HG03196 (cell line): ENCODE data around the gene UBL4B.
"Not testable (repeated sequence)": the region's sequence is repeated elsewhere in the genome, so short reads cannot be mapped to it uniquely, and the experiment has no call there.

Source experiments
- ATAC-seq: cut with Tn5 transposase; IDR thresholded peaks from one replicate; pipeline ENCODE4 v1.9.1; 2021; ENCODE audit not compliant: unreplicated experiment

Gene UBL4B, protein sequence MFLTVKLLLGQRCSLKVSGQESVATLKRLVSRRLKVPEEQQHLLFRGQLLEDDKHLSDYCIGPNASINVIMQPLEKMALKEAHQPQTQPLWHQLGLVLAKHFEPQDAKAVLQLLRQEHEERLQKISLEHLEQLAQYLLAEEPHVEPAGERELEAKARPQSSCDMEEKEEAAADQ

DNA sequence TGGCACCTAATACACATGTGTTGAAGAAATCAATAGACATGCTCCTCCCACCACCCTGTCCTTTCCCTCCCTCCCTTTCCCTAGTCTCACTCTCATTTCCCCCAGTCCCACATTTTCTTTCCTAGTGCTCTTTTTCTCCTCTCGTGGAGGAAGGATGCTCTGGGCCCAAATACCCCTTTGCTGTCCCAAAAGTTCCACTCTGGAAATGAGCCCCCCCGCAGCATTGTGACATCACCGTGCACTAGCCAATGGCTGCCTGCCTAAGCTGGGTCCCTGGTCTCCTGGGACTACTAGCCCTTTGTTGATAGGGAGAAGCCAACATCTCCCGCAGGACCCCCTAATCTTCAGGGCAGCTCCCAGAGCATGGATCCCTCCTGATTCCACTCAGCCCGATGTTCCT, at the start of gene UBL4B:
Gene UBL4B, plus strand, starts transcription at position 301 of the 400 bp plus-strand sequence. Its CDS starts 92 bp downstream, at position 393.
- ATAC-seq: no peak

DNA sequence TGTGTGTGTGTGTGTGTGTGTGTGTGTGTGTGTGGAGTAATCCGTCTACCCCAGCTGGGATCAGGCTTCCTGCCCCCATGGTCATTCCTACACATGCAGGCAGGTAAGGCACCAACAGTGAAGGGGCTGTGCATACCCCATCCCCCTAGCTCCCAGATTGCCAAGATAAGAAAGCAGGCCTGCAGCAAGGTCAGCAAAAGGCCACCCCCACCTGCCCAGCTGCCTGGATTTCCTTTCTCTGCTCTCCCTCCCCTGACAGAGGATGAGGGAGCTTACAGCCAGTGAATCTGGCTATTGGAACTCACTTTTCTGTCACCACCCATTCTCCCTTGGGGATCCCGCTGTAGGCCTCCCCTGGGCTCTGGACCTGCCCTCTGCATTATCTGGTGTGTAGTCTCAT, 49.6 kb upstream of the UBL4B start:
- ATAC-seq: no peak

DNA sequence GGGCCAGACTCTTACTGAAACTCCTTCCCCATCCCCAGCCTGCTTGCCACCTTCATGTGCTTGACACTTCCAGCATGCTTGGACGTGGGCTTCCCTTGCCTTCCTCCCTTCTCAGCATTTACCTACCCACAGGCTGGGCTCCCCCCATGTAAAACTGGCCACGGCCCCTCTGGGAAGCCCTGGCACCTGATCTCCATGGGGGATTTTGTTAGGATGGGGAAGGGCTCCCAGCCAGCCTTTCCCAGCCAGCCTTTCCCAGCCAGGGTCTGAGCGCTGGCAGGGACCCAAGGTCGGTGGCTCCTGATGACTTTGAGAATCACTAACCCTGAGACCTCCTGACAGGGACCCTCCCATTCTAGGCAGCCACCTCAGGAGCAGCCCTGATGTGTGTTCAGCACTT, 48.5 kb upstream of the UBL4B start:
- ATAC-seq: no peak

DNA sequence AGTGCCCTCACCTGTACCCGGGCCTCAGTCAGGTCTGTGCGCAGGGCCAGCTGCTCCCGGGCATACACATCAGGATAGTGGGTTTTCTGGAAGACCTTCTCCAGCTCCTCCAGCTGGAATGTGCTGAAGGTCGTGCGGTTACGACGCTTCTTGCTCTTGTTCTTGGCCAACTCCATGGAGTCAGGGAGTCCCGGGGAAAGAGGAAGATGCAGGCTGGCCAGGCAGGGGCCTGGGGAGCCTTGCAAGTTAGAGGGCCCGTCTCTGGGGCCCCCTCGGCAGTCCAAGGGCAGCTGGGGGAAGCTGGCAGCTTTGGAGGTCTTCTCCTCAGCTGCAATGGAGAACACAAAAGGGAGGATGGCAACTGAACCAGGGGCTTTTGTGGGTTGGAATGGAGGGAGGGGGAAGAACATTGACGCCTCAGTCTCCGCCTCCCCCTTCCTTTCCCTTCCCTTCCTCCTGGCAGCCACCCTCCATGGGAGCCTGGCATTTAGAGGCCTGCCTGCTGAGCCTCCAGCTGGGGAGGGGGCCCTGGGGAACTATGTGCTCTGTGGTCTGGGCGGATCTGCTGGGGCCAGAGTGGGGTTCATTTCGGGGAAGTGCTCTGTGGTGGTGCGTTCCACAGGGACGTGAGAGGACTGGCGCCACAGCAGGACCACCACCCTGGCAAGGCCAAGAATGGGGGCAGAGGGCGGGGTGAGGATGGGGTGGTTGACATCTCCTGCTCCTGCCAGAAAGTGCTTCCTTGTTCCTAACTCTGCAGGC, 47.5 kb upstream of the UBL4B start:
- no peak for ATAC-seq

DNA sequence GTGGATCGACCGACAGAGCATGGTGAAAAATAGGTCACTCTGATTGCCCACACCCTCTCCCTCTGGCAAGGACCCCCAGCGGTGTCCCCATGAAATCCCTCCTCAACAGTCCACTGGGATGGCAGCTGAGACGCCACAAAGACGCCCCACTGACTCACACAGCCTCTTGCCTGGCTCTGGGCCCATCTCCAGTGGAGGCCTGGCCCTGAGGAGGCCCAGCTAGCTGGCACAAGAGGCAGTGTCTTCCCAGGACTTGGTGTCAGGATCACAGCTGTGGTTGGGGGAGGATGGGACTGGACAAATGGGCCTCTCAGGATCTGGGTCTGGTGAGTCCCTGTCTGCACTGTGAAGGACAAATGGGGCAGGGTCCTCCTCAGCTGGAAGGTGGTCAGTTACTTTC, 46.4 kb upstream of the UBL4B start:
- no peak for ATAC-seq

DNA sequence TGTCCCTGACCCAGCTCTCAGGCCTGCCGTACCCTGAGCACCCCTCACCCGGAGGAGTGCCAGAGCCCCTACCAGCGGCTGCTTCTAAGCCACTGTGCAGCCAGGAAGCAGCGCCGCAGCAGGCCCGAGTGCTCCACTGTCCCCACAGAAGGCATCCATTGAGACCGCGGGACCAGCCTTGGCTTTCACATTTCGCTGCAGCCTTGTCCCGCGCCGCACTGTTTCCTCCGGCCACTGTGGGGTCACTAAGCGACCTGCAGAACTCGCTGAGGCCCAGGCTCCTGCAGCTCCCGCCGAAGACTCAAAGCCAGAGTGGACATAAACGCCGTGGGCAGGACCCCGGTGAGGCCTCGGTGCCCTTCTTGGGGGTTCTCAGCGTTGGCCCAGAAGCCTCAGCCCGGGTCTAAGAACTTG, 44.8 kb upstream of the UBL4B start:
- no peak for ATAC-seq

DNA sequence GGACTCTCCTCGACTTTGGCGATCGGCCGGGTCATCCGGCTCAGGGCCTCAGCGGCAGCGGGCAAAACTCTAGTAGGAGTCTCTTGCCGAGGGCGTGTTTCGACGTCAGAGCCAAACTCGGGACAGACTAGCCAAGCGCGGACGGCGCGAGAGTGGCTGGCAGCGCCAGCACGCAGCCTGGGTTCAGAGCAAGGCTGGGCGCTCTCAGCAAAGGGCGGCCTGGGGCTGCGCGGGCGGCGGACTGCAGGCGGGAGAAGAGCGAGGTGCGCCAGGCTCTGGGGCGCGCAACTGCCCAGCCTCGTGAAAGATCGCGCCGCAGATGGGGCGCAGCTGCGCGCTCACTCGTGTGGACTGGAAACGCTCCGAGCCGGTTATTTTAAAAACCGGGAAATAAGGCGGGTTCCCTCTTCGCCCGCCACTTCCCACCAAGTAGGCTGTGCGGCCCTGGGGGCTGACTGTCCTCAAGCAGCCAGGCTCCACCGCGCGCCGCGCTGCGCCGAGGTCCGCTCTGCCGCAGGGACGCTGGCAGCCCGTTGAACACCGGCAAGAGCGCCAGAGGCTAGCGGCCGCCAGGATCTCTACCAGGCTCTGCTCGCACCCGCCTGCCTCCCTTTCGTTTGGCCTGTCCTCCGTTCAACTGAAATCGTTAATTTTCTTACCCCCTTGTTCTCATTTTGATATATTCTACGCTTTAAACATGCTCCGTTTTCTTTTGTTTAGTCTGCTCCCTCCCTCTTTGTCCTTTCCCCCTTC, 44.2 kb upstream of the UBL4B start:
- ATAC-seq: no peak

DNA sequence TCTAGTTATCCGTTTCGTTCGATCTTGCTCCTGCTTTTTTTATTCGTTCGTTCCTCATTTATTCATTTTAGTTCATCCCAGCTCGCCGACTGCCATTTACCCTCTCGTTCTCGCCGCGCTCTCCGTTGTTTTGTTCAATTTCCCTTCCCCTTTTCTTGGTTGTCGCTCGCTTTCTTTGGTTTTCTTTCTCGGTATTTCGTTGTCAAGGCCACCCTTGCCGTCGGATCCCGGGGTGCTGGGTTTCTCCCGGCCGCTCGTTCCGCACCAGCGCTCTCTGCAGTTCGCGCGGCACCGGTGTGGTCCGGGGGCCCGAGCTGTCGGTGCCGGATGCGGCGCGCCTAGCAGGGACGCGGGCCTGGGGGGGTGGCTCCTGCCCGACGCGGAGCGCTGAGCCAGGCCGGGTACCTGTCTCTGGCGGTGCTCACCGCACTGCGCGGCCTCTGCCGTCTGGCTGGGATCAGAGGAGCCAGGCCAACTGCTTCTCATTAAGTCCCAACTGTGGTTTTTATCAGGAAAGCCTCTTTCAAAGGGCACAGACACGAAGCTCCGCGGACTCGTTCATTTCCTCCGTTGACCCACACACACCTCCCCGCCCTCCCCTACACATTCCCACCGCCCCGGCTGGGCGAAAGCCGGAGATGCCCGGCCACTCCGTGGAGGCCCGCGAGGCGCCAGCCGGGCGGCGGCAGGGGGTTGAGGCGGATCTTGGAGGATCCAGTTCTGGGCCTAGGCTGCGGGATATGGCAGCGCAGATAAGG, 43.4 kb upstream of the UBL4B start:
- no peak for ATAC-seq

DNA sequence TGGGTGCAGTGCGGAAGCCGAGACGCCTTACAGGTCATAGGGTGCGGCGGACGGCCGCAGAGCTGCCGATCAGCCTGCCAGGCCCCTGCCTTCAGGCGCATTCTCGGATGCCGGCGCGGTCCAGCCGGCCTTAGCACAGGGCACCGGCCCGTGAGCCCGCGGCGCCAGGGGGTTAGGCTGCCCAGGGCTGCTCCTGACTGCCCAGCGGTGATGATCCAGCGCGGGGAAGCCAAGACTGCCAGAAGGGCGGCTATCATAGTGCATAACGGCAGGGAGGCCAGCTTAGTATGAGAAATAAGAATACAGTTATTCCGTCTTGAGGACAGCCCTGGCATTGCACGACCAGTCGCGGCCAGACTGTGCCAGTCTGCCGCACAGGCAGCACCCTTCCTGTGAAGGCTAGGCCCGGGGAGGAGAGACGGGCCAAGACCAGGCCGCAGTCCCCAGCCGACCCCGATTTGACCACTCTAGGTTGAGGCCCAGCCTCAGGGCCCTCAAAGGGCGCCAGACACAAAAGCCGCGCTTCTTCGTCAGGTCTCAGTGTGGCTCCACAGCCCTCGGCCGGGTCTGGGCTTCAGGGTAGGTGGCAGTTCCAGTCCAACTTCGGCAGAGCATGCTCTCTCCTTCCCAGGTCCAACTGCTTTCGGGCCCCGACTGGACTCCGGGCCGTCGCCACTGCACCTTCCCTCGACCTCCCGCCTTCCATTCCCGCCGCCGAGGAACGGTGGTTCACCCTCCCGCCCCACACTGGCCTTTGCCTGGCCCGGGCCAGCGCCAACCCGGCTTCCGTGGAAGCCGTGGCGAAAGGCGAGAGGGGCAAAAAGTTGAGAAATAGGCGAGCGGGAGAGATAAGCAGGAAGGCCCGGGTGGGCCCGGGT, 42.6 kb upstream of the UBL4B start:
- ATAC-seq: no peak

DNA sequence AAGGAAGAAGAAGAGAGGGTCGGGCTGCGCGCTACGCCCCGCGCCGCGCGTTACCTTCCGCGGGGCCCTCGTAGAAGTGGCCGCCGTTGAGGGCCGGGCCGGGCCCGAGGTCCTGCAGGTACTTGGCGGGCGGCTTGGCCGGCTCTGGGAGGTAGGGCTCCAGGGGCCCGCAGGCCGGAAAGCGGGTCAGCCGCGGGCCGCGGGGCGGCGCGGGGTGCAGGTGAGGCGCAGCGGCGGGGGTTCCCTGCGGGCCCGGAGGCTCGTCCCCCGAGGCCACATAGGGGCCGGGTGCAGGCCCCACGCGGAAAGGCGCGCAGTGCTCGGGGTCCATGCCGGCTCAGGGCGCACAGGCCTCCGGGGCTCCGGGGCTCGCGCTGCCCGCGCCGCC, 42.0 kb upstream of the UBL4B start:
- no peak for ATAC-seq

DNA sequence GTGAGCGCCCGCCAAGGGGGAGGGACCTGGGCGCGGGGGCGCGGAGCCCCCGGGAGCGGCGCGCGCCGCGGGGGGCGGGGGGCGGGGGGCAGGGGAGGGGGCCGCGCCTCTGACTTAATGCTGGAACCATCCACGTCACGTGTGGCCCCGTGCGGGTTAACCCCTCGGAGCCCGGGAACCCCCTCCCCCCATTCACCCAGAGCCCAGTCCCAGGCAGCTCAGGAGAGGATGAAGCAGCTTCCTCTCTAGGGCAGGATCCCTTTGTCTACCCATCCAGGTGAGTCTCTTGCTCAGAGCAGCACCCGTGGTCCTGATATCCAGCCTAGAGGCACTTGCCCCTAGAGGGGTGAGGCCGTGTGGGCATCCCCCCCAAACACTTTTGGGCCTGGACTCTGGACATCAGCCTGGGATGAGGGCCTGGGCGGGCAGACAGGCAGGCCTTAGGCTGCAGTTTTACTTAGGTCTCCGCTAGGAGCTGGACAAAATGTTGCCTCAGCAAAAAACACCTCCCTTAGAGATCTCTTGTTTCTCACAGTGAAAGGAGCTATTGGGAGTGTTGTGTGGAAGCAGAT, 41.5 kb upstream of the UBL4B start, which contains the start of gene ALX3:
Gene ALX3, minus strand, starts transcription at position 2 of the 572 bp plus-strand sequence. CDS start 60 bp downstream, outside the sequence.
- no peak for ATAC-seq

DNA sequence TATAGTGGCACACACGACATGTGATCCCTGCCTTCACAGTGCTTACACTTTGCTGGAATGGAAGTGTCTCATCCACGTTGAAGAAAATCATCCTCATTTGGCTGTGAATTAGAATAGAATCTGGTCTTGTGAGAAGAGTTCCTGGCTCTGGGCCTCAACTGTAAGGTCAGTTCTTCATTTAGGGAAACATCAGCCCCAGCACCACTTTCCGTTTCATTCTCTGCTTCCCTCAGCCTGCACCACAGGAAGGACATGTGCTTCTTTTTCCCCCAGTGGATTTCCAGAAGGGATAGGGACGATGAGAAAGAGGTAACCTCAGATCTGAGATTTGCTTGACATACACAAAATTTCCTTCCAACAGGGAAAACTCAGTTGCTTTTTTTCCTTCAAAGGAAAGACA, 38.1 kb upstream of the UBL4B start:
- ATAC-seq: no peak

DNA sequence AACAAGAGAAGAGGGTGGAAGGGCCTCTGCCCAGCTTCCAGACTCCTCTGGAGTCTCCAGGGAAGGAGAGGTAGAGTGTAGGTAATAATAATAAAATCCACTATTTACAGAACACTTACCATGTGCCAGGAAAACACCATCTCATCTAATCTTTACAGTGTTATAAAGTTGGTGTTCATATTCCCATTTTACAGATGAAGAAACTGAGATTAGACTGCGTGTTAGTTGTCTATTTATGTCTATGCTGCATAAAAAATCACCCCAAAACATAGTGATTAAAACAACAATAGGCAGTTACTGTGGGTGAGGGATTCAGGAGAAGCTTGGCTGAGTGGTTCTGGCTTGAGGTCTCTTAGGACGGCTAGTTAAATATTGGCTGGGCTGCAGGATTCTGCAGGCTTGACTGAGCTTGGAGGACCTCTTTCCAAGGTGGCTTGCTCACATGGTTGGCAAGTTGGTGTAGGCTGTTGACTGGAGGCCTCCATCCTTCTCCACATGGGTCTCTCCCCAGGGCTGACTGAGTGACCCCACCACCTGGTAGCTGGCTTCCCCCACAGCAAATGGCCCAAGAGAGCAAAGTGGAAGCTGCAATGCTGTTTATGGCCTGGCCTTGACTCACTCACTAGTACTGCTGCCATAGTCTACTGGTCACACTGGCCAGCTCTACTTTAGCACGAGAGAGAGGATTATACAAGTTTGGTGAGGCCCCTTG, 35.3 kb upstream of the UBL4B start:
- no peak for ATAC-seq

DNA sequence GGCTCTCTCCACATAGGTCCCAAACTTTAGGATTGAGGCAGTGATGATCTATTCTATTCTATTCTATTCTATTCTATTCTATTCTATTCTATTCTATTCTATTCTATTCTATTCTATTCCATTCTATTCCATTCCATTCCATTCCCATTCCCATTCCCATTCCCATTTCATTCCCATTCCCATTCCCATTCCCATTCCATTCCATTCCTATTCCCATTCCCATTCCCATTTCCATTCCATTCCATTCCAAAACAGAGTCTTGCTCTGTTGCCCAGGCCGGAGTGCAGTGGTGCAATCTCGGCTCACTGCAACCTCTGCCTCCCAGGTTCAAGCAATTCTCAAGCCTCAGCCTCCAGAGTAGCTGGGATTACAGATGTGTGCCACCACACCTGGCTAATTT, 32.2 kb upstream of the UBL4B start:
- not testable (repeated sequence) for ATAC-seq

DNA sequence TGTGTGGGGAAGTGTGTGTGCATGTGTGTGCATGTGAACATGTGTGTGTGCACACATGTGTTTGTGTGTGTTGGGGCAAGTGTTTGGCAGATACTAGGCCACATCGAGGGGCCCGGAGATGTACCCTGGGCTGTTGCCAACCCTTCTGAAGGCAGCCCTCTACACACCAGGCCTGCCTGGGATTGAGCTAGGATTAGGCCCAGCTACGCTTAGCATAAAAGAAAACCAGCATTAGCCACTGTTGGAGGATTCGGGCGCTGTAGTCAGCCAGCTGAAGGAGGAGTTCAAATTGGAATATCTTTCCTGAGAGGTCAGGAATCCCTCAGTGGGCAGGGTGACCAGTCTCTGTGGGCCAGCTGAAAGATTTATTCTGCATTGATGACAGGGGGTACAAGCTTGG, 31.2 kb upstream of the UBL4B start:
- no peak for ATAC-seq

DNA sequence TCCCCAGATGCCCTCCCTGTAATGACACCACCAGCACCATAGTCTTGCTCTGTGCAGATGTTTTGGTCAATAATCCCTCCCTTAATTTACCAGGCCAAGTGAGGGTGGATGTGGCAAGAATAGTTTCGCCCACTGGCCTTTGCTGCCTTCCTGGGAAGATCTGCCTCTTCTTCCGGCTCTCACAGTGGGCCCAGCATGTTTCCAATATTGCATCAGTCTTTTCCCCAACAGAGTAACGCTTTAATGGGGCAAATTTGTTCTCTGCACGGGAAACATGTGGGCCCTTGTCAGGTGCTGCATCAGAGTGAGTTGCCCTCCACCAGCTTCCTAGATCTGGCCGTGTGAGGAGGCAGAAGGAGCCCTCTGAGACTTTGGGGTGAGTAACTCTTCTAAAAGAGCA, 29.8 kb upstream of the UBL4B start:
- ATAC-seq: no peak

DNA sequence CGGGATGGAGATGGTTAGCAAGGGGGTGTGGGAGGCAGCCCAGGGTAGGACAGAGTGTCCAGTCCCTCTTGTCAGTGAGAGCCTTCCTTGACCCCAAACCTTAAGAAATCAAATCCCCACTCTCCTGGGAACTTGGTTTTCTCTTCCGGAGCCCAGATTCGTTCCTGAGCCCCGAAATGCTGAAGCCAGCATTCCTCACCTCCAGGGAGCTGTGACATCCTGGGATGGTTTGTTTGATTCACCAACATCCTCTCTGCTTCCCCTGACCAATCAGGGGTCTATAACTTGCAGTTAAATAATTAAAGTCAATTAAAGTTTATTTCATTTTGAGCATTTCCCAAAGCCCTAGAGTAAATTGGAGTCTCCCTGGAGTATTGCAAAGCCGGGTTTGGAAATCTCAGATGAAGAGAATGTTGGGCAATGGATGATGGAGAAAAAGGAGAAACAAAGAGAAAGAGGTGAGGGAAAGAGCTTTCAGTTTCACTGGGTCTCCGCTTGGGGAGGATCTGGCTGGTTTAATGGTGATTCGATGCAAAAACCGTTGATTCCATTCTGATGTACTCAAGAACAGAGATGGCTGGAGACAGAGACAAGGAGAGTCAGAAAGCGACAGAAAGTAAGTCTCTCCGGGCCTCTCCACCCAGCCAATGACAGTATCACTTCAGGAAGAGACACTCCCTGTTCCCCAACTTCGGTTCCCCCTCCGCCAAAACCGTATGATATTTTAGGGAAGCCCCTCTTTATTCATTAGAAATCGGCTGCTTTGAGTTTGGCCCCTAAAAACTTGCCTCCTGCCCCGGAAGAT, 29.0 kb upstream of the UBL4B start:
- no peak for ATAC-seq

DNA sequence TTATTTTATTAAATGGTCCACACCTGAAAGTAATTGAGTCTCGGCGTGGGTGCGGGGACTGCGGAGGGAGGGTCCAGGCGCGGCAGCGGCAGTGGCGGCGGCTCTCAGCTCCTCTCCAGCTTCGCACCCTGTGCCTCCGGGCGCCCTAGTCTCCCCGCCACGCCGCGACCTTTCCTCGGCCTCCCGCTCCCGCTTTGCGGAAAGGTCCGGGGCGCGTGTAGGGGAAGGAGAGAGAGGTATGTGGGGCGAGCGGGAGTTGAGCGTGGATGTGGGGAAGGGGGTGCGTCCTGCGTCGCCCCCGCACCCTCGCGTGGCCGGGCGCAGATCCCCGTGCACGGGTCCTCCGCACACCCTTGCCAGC, 28.4 kb upstream of the UBL4B start:
- no peak for ATAC-seq
